Vagina (tissue), 2 donors: ENCODE data around the gene AJAP1.

ENCODE experiments used
- POLR2A ChIP-seq, 2 donors: fragments of 450-650 bp; IDR thresholded peaks; one replicate each; pipeline ENCODE4 v1.6.1; 2017; ENCODE audit warnings: antibody characterized with exemption in 2 of 2, mild to moderate bottlenecking in 2 of 2, moderate library complexity in 2 of 2
- POLR2AphosphoS5 ChIP-seq, 2 donors: sonication (generic); formaldehyde crosslinking; IDR thresholded peaks; one replicate each; pipeline ENCODE4 v1.9.0; 2017; ENCODE audit warnings: antibody characterized with exemption in 2 of 2, mild to moderate bottlenecking in 2 of 2, low read depth in 1 of 2; ENCODE audit not compliant: insufficient read depth in 1 of 2
- TF ChIP-seq, protein P1 (sequence below), 3 experiments: fragments of 450-650 bp in 2 of 3; fragments of 200-600 bp in 1 of 3; sonication (generic) in 1 of 3; IDR thresholded peaks; one replicate each; pipeline ENCODE4 v1.5.1; 2017 to 2019; ENCODE audit warnings: antibody characterized with exemption in 3 of 3, mild to moderate bottlenecking in 2 of 3, moderate library complexity in 2 of 3

DNA sequence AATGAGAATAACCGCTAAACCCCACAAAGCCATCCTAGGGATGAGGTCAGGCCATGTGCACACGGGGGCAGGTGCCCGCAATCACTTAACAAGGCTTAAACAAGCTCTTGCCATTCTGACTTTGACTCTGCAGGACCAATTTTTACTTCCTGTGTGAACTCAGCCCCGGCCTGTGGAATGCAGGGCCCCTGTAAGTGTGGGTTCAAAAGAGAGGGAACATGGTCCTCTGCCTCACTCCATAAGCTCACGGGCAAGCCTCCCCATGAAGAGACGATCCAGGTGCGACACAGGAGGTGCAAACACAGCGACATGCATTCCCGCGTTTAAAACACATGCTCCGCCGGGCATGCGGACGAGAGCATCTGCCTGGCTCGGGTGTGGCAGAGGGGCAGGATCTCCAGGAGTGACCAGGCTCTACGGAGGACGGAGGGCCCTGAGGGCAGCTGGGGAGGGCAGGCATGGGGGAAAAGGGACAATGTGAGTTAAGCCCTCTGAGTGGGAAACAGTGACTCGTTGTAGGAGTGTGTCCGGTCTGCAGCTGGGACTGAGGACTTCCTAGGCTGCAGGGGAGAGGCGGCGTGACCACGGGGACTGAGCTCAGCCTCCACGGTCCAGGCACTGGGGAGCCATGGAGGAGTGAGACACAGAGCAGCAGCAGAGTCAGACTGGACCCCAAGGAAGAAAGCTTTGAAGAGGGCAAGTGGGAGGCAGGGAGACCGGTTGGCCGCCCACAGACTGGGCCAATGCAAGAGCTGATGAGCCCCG is 40.6 kb upstream of the AJAP1 start:
- TF ChIP-seq, protein P1, sequence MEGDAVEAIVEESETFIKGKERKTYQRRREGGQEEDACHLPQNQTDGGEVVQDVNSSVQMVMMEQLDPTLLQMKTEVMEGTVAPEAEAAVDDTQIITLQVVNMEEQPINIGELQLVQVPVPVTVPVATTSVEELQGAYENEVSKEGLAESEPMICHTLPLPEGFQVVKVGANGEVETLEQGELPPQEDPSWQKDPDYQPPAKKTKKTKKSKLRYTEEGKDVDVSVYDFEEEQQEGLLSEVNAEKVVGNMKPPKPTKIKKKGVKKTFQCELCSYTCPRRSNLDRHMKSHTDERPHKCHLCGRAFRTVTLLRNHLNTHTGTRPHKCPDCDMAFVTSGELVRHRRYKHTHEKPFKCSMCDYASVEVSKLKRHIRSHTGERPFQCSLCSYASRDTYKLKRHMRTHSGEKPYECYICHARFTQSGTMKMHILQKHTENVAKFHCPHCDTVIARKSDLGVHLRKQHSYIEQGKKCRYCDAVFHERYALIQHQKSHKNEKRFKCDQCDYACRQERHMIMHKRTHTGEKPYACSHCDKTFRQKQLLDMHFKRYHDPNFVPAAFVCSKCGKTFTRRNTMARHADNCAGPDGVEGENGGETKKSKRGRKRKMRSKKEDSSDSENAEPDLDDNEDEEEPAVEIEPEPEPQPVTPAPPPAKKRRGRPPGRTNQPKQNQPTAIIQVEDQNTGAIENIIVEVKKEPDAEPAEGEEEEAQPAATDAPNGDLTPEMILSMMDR (IDR thresholded peaks at IDR 0.05) = no peak
- TF ChIP-seq POLR2AphosphoS5 (IDR thresholded peaks at IDR 0.05; ENCODE audit: insufficient read depth in 1 of 2, low read depth in 1 of 2) (no peak), POLR2A (IDR thresholded peaks at IDR 0.05) (no peak)
